ENCODE data around the gene PLRG1.

DNA sequence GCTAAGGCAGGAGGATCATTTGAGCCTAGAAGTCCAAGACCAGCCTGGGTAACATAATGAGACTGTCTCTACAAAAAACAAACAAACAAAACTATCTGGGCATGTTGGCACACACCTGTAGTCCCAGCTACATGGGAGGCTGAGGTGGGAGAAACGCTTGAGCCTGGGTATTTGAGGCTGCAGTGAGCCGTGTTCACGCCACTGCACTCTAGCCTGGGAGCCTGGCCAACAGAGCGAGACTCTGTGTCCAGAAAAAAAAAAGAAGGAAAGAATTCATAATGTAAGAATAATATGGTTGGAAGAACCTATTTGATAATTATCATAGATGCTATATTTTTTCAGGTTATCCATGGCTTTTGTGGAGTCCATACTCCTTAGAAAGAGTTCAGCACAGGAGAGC lies 32.6 kb downstream of the PLRG1 start:
- TF ChIP-seq, protein P1, sequence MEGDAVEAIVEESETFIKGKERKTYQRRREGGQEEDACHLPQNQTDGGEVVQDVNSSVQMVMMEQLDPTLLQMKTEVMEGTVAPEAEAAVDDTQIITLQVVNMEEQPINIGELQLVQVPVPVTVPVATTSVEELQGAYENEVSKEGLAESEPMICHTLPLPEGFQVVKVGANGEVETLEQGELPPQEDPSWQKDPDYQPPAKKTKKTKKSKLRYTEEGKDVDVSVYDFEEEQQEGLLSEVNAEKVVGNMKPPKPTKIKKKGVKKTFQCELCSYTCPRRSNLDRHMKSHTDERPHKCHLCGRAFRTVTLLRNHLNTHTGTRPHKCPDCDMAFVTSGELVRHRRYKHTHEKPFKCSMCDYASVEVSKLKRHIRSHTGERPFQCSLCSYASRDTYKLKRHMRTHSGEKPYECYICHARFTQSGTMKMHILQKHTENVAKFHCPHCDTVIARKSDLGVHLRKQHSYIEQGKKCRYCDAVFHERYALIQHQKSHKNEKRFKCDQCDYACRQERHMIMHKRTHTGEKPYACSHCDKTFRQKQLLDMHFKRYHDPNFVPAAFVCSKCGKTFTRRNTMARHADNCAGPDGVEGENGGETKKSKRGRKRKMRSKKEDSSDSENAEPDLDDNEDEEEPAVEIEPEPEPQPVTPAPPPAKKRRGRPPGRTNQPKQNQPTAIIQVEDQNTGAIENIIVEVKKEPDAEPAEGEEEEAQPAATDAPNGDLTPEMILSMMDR (IDR thresholded peaks at IDR 0.05; ENCODE audit: low read depth, low read length, poor library complexity, severe bottlenecking), result no peak
- TF ChIP-seq EZH2phosphoT487 (IDR thresholded peaks at IDR 0.05; ENCODE audit: borderline replicate concordance, low read length), result no peak
